Cardiac muscle cell (in vitro differentiated cells and primary cell): ENCODE results near the gene ENTPD6. TPM values are rescaled to one million over a fixed set of nuclear protein-coding genes. Genes with fewer than 3 reads are reported as not detected.

Source experiments
- DNase-seq, 2 donors: peaks; one replicate each; pipeline versions ENCODE4 v3.0.0 to v3.0.0-alpha.2; 2010 to 2017; ENCODE audit warnings: low read depth in 1 of 2, low spot score in 1 of 2
- H3K27ac ChIP-seq: fragments of 200-600 bp; sonication (generic); 2 replicates; pipeline ENCODE4 v1.5.1; 2016
- H3K27me3 ChIP-seq: fragments of 200-600 bp; sonication (generic); 2 replicates; pipeline ENCODE4 v1.6.0; 2016; ENCODE audit warnings: control low read depth
- H3K36me3 ChIP-seq: fragments of 200-600 bp; sonication (generic); 2 replicates; pipeline ENCODE4 v1.5.1; 2016; ENCODE audit warnings: control low read depth
- H3K4me1 ChIP-seq: fragments of 200-600 bp; sonication (generic); 2 replicates; pipeline ENCODE4 v1.8.1; 2017; ENCODE audit warnings: low read depth, mild to moderate bottlenecking, mixed run types
- H3K4me3 ChIP-seq: fragments of 200-600 bp; sonication (generic); 2 replicates; pipeline ENCODE4 v1.5.1; 2016; ENCODE audit warnings: mild to moderate bottlenecking
- H3K9me3 ChIP-seq: fragments of 200-600 bp; sonication (generic); 2 replicates; pipeline ENCODE4 v1.5.1; 2017; ENCODE audit warnings: low read depth, mild to moderate bottlenecking, control low read depth
- CTCF ChIP-seq: IDR thresholded peaks from 2 replicates; pipeline ENCODE4 v1.5.1; 2012; ENCODE audit warnings: low read depth, mild to moderate bottlenecking, low read length
- polyA plus RNA-seq: library from polyadenylated mRNA; unstranded; fragments of >200 nt; fragmentation: Nextera tagmentation; extraction: Ambion mirVana; gene quantifications from 2 replicates; pipeline ENCODE4 v1.2.1, GENCODE V29; 2016
- total RNA-seq: library from RNA; depleted of rRNA; stranded (reverse); fragments of >200 nt; gene quantifications from 2 replicates; pipeline ENCODE4 v1.2.3, GENCODE V29; 2016

Gene ENTPD6
- total and polyA plus RNA-seq, 2 experiments from 2014 or later = 95.7 to 107 TPM

- TF ChIP-seq CTCF = no peak
- DNase-seq = peak in 1 of 2 donors; percentile 57
- Histone ChIP-seq H3K36me3 (no peaks in the 10 kb centered on the region), H3K27me3 (no peaks in the 10 kb centered on the region), H3K4me1 (peaks cover 91% of the 10 kb centered on the region), H3K9me3 (no peaks in the 10 kb centered on the region), H3K27ac (peak overlapping the region; percentile 97), H3K4me3 (no peak overlapping the region)
These were observed 58.2 kb downstream of the ENTPD6 start for GRCh38 chr20:25253606-25254275.

GRCh38 chr20:25254571-25254970 is 59.1 kb downstream of the ENTPD6 start:
- no peak overlapping the region for H3K4me3 ChIP-seq
- peaks cover 86% of the 10 kb centered on the region for H3K4me1 ChIP-seq
- peak in 1 of 2 donors; percentile 57 for DNase-seq
- peak overlapping the region; percentile 97 for H3K27ac ChIP-seq
- no peaks in the 10 kb centered on the region for H3K9me3 ChIP-seq
- TF ChIP-seq CTCF = no peak
- H3K27me3 ChIP-seq = no peaks in the 10 kb centered on the region
- H3K36me3 ChIP-seq = peaks cover 3% of the 10 kb centered on the region

DNA sequence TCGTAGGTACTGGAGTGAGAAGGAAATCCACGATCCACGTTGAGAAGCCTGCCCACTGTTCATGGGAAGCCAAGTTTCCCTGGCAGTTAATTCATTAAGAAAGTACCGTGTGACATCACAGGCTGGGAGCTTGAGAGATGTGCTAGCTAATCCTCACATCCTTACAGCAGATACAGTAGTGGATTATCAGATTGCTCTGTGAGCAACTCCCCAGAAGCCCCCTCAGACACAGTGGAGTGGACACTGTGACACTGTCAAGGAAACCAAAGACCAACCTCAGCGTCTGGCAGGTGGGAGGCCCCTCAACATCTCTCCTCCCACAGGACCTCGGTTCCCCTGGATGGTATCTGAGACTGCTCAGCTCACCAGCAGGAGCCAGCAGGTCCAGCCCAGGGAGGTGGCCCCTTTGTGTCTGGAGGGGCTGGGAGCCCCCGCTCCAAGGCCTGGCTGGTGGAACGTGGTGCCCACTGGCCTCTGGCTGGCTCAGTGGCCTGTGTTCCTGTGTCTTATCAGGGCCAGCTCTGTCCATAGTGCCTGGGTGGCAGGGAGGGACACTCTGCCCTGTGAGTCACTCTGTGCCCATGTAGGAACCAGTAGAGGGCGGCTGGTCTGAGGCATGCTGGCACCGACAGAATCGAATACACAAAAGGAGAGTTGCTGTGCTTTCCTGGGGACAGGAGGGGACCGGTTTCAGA is 59.6 kb downstream of the ENTPD6 start:
- no peaks in the 10 kb centered on the region for H3K27me3 ChIP-seq
- no peak overlapping the region for H3K4me3 ChIP-seq
- H3K9me3 ChIP-seq = no peaks in the 10 kb centered on the region
- peaks cover 81% of the 10 kb centered on the region for H3K4me1 ChIP-seq
- TF ChIP-seq CTCF = no peak
- peaks cover 7% of the 10 kb centered on the region for H3K36me3 ChIP-seq
- peak overlapping the region; percentile 97 for H3K27ac ChIP-seq
- DNase-seq = peak in 1 of 2 donors; percentile 16

GRCh38 chr20:25256226-25256859 is 60.8 kb downstream of the ENTPD6 start:
- no peak overlapping the region for H3K4me3 ChIP-seq
- peak overlapping the region; percentile 97 for H3K27ac ChIP-seq
- TF ChIP-seq CTCF = no peak
- H3K9me3 ChIP-seq = no peaks in the 10 kb centered on the region
- peaks cover 13% of the 10 kb centered on the region for H3K36me3 ChIP-seq
- DNase-seq = peak in 1 of 2 donors; percentile 54
- peaks cover 70% of the 10 kb centered on the region for H3K4me1 ChIP-seq
- no peaks in the 10 kb centered on the region for H3K27me3 ChIP-seq

DNA sequence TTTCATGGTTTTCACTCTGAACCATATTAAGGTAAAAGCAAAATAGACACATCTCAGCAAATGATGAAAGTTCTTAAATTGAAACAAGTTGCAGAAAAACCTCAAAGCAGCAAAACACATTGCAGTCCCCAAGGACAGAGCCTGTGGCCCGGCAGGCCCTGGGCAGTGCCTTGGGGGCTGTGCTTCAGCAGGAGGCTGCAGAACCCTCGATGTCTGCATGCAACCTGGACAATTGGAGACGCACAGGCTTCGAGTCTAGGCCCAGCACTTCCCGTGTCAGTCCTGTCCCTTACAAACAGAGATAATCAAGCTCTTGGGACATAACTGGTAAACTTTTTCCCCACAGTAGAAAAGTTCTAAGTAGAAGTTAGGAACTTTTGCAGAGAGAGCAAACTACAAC is 61.6 kb downstream of the ENTPD6 start:
- no peak for DNase-seq
- TF ChIP-seq CTCF = no peak
- no peak overlapping the region for H3K27ac ChIP-seq
- H3K27me3 ChIP-seq = no peaks in the 10 kb centered on the region
- no peaks in the 10 kb centered on the region for H3K9me3 ChIP-seq
- H3K4me1 ChIP-seq = peaks cover 62% of the 10 kb centered on the region
- peaks cover 13% of the 10 kb centered on the region for H3K36me3 ChIP-seq
- no peak overlapping the region for H3K4me3 ChIP-seq
